Globus pallidus (tissue), 1 donor: ENCODE results near the gene HYAL4.
"Not testable (repeated sequence)": the region's sequence is repeated elsewhere in the genome, so short reads cannot be mapped to it uniquely, and the experiment has no call there.

Experiments
- DNase-seq: peaks from one replicate; pipeline ENCODE4 v3.0.0-alpha.2; 2015; ENCODE audit warnings: low spot score

Gene HYAL4

GRCh38 chr7:123847868-123848267 is 2.9 kb downstream of the HYAL4 start:
- no peak for DNase-seq

- no peak for DNase-seq
These were observed 4.9 kb downstream of the HYAL4 start for GRCh38 chr7:123849855-123850254.

GRCh38 chr7:123851404-123851803 is 6.4 kb downstream of the HYAL4 start:
- not testable (repeated sequence) for DNase-seq

- not testable (repeated sequence) for DNase-seq
These were observed 9.3 kb downstream of the HYAL4 start for GRCh38 chr7:123854291-123854690.

- not testable (repeated sequence) for DNase-seq
These were observed 11.5 kb downstream of the HYAL4 start for GRCh38 chr7:123856428-123856827.

- no peak for DNase-seq
These were observed 15.9 kb downstream of the HYAL4 start for GRCh38 chr7:123860848-123861247.

- DNase-seq = no peak
These were observed 17.8 kb downstream of the HYAL4 start for GRCh38 chr7:123862775-123863174.

GRCh38 chr7:123863461-123863860 is 18.5 kb downstream of the HYAL4 start:
- no peak for DNase-seq

- DNase-seq = no peak
These were observed 19.0 kb downstream of the HYAL4 start for GRCh38 chr7:123864012-123864411.

GRCh38 chr7:123864436-123864835 is 19.5 kb downstream of the HYAL4 start:
- no peak for DNase-seq

GRCh38 chr7:123864966-123865365 is 20.0 kb downstream of the HYAL4 start:
- no peak for DNase-seq

GRCh38 chr7:123865517-123866117 is 20.6 kb downstream of the HYAL4 start:
- peak; percentile 41 for DNase-seq

GRCh38 chr7:123867225-123867624 is 22.3 kb downstream of the HYAL4 start:
- DNase-seq = peak; percentile 7

- DNase-seq = peak; percentile 26
These were observed 27.3 kb downstream of the HYAL4 start for GRCh38 chr7:123871998-123872867.

GRCh38 chr7:123872908-123873307 is 27.9 kb downstream of the HYAL4 start:
- DNase-seq = no peak

- no peak for DNase-seq
These were observed 31.7 kb downstream of the HYAL4 start for GRCh38 chr7:123876557-123877256.

- DNase-seq = no peak
These were observed 34.7 kb downstream of the HYAL4 start for GRCh38 chr7:123879628-123880027.

GRCh38 chr7:123881300-123881699 is 36.3 kb downstream of the HYAL4 start:
- no peak for DNase-seq

- DNase-seq = no peak
These were observed 38.2 kb downstream of the HYAL4 start for GRCh38 chr7:123883154-123883553.

GRCh38 chr7:123888192-123888591 is 43.2 kb downstream of the HYAL4 start:
- no peak for DNase-seq

- not testable (repeated sequence) for DNase-seq
These were observed 49.8 kb downstream of the HYAL4 start for GRCh38 chr7:123894753-123895152.

GRCh38 chr7:123901101-123901500 is 56.1 kb downstream of the HYAL4 start:
- no peak for DNase-seq

- no peak for DNase-seq
These were observed 60.7 kb downstream of the HYAL4 start for GRCh38 chr7:123905714-123906113.
